G401 (cell line): Measurements from ENCODE around the gene COG2. TPM values are rescaled to one million over a fixed set of nuclear protein-coding genes. Genes with fewer than 3 reads are reported as not detected.
"Not testable (repeated sequence)": the region's sequence is repeated elsewhere in the genome, so short reads cannot be mapped to it uniquely, and the experiment has no call there.

Experiments
- DNase-seq: peaks from one replicate; pipeline ENCODE4 v3.0.0-alpha.2; 2015; ENCODE audit warnings: low spot score
- in situ Hi-C: cut with HindIII; loops from 2 replicates; pipeline ENCODE4 v1.10.0; 2016; ENCODE audit warnings: low sequenced_read_pairs, mixed read lengths
- total RNA-seq: library from RNA; depleted of rRNA; stranded (reverse); fragments of >200 nt; shearing (Covaris generic); gene quantifications from 2 replicates; pipeline ENCODE4 v1.2.3, GENCODE V29; 2014

Gene COG2
- total RNA-seq, 1 experiment from 2014 or later: 35.5 TPM

DNA sequence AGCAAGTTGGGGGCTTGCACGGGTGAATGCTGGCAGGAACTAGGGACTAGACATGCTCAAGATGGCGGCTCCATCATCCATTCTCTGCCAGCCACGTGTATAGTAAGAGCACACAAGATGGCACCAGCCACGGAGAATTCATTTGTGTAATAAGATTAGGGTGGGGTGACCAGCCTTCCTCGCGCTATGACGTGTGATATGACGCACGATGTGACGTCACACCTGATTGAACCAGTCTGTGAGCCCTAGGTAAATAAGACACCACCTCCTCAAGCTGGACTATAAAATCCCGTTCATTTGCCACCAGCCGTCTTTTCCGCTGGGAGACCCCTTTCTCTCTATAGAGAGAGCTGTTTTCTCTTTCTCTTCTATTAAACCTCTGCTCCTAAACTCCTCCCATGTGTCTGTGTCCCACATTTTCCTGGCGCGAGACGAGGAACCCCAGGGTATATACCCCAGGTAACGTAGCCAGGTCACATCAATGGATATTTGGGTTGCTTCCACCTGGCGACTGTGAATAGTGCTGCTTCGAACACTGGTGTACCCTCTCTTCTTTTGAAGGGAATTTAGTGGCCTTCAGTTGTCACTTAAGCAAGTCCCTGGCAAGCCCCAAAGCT is 18.1 kb upstream of the COG2 start:
- in situ Hi-C loops: no loop called here
- no peak for DNase-seq

DNA sequence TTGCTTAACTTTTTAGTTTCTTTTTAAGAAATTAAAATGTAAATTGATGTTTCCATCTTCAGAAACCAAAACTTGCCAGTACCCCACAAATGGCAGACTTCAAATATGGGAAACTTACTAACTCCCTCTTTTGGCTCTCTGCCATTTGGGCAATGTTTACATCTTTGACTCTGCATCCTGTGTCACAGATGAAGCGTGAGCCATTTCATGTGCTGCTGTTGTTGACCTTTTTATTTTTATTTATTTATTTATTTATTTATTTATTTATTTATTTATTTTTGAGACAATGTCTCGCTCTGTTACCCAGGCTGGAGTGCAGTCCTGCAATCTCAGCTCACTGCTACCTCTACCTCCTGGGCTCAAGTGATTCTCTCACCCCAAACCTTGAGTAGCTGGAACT is 16.0 kb upstream of the COG2 start:
- in situ Hi-C loops: no loop called here
- DNase-seq: no peak

DNA sequence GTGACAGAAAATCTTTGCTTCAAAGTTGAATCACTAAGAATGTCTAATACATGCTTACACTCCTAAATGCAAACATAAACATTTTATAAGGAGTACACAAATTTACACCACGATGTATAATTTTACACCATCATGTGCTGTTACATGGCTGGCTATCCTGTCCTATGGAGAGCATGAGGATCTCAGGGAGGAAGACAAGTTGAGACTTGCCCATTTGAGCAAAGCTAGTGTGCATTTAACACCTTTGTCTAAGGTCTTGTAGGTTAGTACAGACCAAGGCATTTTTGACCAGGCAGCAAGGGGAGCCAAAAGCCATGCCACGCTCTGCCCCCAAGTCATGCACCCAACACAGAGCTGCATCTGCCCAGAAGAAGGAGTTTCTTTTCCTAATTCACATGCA is 14.5 kb upstream of the COG2 start:
- DNase-seq: no peak
- in situ Hi-C loops: no loop called here

DNA sequence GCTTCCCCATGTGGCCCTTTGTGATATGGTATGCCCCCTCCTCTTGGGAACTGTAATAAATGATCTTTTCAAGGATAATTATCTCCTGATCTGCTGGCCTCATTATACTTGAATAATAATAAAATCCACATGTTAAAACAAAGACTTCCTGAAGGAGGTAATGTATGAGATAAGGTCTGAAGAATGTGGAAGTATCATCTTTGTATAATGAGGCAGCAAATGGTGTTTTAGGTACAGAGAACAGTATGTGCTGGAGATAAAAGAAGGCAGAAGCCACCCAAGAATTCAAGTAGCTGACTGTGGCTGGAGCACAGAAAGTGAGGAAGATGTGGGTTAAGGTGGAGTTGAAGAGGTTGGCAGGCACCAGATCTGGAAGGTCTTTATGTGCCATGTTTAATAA is 12.8 kb upstream of the COG2 start:
- in situ Hi-C loops: no loop called here
- no peak for DNase-seq

DNA sequence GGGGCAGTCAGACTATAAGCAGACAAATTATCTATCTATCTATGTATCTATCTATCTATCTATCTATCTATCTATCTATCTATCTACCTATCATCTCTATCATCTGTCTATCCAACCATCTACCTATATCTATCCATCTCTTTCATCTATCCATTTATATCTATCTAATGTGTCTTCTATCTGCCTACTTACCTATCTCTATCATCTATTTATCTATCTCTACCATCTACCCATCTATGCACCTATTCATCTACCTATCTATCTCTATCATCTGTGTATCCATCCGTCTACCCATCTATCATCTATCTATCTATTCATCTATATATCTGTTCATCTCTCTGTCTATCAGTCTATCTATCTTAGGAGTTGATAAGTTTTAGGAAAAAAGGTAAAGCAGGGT is 10.8 kb upstream of the COG2 start:
- in situ Hi-C loops: no loop called here
- no peak for DNase-seq

DNA sequence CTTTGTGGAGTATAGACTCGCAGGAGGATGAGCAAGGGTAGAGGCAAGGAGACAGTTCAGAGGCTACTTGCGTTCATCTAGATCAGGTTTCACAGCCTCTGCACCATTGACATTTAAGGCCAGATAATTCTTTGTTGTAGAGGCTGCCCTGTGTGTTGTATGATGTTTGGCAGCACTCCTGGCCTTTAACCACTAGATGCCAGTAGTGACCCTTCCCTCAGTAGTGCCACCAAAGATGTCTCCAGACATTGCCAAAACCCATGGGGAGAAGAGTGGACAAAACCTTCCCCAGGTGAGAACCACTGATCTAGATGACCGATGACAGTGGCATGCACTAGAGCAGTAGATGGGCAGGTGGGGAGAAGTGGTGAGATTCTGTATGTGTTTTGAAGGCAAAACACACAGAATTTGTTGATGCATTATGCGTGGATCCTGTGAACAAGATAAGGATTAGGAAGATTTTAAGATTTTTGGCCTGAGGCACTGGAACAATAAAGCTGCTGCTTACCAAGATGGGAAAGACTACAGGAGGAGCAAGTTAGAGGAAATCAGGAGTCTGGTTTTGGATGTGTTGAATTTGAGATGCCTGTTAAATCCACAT is 9.9 kb upstream of the COG2 start:
- in situ Hi-C loops: no loop called here
- DNase-seq: peak; percentile 92

DNA sequence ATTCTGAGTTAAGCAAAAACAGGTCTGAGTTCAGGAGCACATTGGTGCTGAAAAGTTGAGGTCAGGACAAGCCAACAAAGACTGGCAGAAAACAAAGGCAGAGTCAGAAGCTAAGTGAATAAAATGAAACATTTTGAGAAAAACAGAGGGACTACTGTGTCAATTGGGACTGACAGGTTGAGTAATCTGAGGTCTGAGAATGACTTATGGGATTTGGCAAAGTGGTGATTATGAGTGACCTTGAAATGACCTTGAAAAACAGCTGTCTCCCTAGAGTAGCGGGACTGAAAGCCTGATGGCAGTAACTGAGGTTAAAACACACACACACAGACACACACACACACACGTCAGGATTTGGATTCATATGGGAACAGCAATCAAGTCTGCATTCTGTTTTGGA is 8.8 kb upstream of the COG2 start:
- in situ Hi-C loops: no loop called here
- DNase-seq: no peak

DNA sequence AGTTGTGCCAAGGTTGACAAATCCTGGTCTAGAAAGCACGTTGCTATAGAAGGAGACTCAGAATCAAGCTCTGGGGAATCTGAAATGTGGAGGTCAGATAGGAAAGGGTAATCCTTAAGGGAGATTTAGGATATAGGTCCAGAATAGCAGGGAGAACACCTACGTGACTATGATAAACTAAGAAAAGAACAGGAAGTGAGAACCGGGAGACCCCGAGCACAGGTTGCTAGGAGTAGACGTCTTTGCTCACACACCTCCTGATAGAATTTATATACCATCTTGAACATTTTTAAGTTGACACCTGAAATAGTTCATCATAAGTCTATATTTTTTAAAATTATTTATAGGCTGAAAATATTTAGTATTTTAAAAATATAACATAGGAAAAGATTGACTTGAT is 7.9 kb upstream of the COG2 start:
- no peak for DNase-seq
- in situ Hi-C loops: no loop called here

DNA sequence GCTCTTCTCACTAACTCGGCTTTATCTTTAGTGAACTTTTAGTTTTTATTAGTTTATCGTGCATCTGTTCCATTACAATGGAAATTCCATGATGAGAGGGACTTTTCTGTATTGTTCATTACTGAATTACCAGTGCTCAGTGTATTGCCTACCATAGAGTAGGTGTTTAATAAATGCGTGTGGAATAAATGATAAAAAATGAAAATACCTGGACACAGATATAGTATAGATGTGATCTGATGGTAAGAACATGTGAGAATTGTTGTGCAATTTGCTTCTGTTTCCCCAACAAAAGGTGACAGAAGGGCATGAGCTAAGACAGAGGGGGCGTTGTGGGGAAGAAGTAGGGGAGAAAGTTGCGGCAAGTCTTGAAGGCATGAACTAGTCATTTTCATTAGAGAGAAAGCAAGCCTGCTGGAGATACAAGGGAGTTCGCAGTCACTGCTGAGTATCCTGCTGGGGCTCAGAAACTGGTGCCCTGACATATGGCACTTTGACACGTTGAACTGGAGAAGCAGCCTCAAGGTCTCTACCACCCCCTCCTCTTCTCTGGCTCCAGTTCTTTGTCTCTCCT is 5.6 kb upstream of the COG2 start:
- no peak for DNase-seq
- in situ Hi-C loops: no loop called here

DNA sequence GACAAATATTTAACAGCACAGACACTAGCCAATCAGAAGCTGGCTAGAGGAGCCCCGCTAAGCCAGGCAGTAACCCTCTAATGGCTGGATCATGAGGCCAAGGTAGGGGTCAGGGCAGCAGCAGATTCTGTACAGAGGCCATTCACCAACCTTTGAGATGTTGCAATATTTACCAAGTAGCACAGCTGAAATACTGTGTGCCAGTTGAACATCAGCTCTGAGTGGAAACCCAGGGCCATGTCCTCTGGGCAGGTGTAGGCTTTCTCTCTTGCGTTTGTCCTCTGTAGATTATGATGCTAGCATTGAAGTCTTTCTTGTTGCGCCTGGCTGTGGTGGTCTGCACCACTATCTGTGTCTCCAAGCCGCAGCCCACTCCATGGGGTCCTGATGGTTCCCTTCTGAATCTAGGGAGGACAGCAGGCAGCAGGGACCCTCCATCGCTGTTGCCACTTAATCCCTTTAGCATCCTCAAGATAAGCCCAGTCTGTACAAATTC is 2.5 kb upstream of the COG2 start:
- in situ Hi-C loops: no loop called here
- no peak for DNase-seq

DNA sequence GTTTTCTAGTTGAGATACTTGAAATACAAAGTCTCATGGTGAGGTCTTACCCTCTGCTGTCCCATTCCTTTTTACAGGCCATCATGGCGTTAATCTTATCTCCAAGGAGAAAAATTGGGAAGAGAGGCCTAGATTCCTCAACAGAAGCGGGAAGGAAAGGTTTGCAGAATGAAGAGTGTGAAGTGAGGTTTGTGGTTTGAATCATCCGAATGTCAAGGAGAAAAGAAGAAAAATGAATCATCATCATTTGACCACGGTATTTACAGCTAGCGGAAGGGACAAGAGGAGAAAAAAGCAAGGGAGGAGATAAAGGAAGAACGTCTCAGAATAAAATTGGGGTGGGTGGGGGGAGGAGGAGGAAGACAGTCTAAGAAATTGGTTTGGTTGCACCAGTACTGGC is 935 bp upstream of the COG2 start:
- DNase-seq: no peak

DNA sequence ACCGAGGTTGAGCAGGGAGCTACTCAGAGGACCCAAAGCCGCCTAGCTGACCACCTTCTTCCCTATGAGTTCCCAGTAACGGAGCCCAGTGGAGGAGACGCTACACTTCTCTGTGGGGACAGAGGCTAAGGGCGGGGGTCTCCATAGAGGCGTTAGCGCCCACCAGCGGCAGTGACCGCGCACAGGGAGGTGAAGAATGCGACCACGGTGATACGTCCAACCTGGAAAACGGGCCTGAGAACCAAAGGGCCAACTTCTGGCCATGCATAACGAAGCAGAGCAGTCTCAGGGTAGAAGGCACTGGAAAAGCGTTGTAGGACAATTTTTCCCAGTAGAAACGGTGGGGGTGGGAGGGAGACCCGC is 400 bp upstream of the COG2 start:
- DNase-seq: no peak

More for the DNA sequence above, 935 bp upstream of the COG2 start:
- in situ Hi-C loops: no loop called here

DNA sequence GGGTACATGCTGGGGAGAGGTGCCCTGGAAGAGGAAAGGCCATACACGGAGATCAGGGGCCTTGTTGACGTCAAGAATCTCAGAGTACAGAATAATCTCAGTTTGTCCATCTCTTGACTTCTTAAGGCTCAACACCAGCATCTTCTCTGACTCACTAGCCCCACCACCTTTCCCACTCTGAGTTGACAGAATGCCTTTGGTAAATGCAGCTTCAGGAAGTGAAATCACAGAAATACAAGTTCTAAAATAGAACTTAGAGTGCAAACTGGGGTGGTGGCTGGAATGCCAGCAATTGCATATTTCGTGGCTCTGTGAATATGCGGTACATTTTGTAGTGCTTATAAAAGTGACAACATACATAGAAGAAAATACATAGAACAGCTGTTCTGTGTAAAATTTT is 1.6 kb downstream of the COG2 start:
- in situ Hi-C loops: no loop called here
- DNase-seq: peak; percentile 36

More for the DNA sequence above, 400 bp upstream of the COG2 start:
- in situ Hi-C loops: no loop called here

DNA sequence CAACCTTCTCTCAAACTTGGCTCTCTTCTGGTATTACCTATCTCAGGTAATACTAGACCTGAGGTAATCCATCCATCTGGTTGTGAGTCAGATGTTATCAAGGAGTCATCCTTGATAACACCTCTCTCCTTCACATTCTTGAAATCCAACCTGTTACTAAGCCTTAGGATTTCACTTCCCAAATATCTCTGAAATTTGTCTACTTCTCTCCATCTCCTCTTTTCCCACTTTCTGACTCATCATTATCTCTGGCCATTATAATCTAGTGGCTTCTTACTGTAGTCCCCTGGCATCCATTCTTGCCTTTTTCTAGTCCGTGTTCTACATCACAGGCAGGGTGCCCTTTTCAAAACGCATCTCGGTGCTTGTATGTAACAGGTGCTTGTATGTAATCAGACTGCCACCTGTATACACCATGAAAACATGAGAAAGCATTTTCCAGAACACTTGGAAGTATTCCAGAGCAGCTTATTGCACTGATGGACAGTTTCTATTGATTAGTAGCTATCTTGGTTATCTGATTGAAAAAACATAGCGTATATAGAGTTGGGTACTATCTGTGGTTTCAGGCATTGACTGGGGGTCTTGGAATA is 4.5 kb downstream of the COG2 start:
- no peak for DNase-seq
- in situ Hi-C loops: no loop called here

DNA sequence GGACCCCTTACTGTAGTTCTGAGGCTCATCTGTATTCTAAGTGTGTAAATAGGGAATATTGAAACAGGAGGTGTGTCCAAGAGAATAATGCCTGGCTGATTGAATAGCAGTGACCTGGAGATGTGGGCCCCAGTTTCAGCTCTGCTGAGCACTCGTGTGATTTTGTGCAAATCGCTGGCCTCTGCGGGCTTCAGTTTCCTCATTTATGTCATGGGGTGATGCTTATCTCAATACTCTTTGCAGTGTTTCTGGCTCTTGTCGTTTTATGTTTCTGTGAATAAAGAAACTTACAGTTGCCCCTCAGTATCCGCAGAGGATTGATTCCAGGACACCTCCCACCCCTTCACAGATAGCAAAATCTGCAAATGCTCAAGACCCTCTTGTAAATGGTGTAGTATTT is 5.0 kb downstream of the COG2 start:
- in situ Hi-C loops: no loop called here
- DNase-seq: no peak

DNA sequence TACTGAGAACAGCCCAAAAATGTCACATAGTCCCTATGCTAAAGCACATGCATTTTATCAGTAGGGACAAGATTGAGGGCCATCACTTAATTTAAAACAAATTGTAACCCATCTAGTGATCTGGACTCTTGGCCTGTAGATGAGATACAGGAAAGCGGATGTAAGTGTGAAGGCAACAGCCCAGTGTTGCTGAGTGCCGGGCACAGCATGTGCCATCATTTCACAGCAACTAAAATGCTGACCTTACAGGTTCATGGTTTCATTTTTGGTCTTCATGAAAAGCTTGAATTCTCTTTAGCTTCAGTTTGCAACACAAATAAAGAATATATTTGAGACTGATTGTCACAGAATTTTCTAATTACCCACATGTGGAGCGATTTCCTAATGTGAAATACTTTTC is 5.8 kb downstream of the COG2 start:
- in situ Hi-C loops: no loop called here
- peak; percentile 33 for DNase-seq

DNA sequence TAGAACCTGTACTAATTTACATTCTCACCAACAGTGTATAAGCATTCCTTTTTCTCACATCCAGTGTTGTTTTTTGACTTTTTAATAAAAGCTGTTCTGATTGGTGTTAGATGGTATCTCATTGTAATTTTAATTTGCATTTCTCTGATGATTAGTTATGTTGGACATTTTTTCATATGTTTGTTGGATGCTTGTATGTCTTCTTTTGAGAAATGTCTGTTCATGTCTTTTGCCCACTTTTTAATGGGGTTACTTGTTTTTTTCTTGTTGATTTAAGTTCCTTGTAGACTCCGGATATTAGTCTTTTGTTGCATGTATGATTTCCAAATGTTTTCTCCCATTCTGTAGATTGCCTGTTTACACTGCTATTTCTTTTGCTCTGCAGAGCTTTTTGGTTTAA is 8.0 kb downstream of the COG2 start:
- in situ Hi-C loops: no loop called here
- no peak for DNase-seq

DNA sequence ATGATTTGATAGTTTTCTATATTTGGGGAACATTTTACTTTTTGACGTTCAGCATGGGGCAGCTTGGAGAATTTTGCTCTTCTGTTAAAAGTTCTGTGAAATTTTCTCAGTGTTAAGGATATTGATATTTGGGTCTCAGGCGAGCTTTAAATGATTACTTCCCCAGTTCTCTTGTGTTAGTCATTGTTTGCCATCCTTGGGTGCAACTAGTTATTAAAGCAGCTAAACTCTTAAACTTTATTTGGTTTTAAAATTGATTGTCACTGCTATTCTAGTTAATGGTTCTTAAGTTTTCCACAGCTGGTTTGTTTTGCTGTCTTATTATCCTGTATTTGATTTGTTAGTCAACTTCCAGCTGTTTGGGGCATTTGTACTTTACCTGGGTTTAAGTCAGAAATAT is 9.0 kb downstream of the COG2 start:
- DNase-seq: no peak
- in situ Hi-C loops: no loop called here

DNA sequence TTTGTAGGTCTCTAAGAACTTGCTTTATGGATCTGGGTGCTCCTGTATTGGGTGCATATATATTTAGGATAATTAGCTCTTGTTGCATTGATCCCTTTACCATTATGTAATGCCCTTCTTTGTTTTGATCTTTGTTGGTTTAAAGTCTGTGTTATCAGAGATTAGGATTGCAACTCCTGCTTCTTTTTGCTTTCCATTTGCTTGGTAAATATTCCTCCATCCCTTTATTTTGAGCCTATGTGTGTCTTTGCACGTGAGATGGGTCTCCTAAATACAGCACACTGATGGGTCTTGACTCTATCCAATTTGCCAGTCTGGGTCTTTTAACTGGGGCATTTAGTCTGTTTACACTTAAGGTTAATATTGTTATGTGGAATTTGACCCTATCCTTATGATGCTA is 14.4 kb downstream of the COG2 start:
- in situ Hi-C loops: not testable (repeated sequence)

DNA sequence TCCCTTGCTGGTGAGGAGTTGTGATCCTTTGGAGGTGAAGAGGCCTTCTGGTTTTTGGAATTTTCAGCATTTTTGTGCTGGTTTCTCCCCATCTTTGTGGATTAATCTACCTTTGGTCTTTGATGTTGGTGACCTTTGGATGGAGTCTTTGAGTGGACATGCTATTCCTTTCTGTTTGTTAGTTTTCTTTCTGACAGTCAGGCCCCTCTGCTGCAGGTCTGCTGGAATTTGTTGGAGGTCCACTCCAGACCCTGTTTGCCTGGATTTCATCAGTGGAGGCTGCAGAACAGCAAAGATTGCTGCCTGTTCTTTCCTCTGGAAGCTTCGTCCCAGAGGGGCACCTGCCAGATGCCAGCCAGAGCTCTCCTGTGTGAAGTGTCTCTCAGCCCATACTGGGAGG is 15.8 kb downstream of the COG2 start:
- in situ Hi-C loops, DNase-seq: not testable (repeated sequence)

More for the DNA sequence above, 14.4 kb downstream of the COG2 start:
- not testable (repeated sequence) for DNase-seq

DNA sequence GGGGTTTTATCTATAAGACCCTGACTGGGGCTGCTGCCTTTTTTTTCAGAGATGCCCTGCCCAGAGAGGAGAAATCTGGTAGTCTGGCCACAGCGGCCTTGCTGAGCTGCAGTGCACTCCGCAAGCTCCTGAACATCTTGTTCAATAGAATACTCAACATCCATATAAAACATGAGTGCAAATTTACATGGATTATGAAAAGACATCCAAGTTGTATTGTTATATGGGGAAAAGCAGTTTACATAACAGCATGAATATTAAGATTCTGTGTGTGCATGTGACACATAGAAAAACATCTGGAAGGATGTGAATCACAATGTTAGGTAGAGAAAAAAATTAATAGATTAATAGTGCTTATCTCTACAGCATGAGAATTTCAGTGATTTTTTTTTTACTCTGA is 16.4 kb downstream of the COG2 start:
- no peak for DNase-seq
- in situ Hi-C loops: no loop called here
